Measurements from ENCODE around the gene RO60. TPM values are rescaled to one million over a fixed set of nuclear protein-coding genes. Genes with fewer than 3 reads are reported as not detected.

Gene RO60
- total RNA-seq, 2 donors from 2014 or later = 23.7 to 31.6 TPM

GRCh38 chr1:193079187-193079586 is 19.8 kb downstream of the RO60 start:
- no peaks in the 10 kb centered on the region for H3K9me3 ChIP-seq
- no peaks in the 10 kb centered on the region for H3K27me3 ChIP-seq
- no peak for ATAC-seq
- TF ChIP-seq POLR2A (IDR thresholded peaks at IDR 0.05) (no peak), CTCF (IDR thresholded peaks at IDR 0.05) (no peak)
- H3K4me3 ChIP-seq = no peak overlapping the region
- no peak overlapping the region for H3K27ac ChIP-seq
- 79 to 85% methylated on average over 3 of the region's 3 CpGs for WGBS, 2 donors
- H3K36me3 ChIP-seq (replicated peaks in 1 of 2; ENCODE audit: insufficient read depth in 1 of 2, low read depth in 2 of 2) = peaks cover 9 to 21% of the 10 kb centered on the region in 2 donors
- H3K4me1 ChIP-seq = no peaks in the 10 kb centered on the region
- intact Hi-C loops (cut with DNase I) = no loop called here
- DNase-seq = no peak

- no peak overlapping the region for H3K4me3 ChIP-seq
- ATAC-seq = no peak
- TF ChIP-seq POLR2A (IDR thresholded peaks at IDR 0.05) (no peak), CTCF (IDR thresholded peaks at IDR 0.05) (no peak)
- H3K27ac ChIP-seq = no peak overlapping the region
- WGBS, 2 donors = 87 to 99% methylated on average over 6 of the region's 6 CpGs
- no peaks in the 10 kb centered on the region for H3K9me3 ChIP-seq
- no peaks in the 10 kb centered on the region for H3K4me1 ChIP-seq
- peaks cover under 1 to 17% of the 10 kb centered on the region in 2 donors for H3K36me3 ChIP-seq (replicated peaks in 1 of 2; ENCODE audit: insufficient read depth in 1 of 2, low read depth in 2 of 2)
- DNase-seq = no peak
- intact Hi-C loops (cut with DNase I) = no loop called here
- no peaks in the 10 kb centered on the region for H3K27me3 ChIP-seq
Observed at GRCh38 chr1:193083365-193084088, 24.1 kb downstream of the RO60 start.

- Histone ChIP-seq H3K27me3 (no peaks in the 10 kb centered on the region), H3K36me3 (replicated peaks in 1 of 2; ENCODE audit: insufficient read depth in 1 of 2, low read depth in 2 of 2) (peaks cover 0 to 15% of the 10 kb centered on the region in 2 donors), H3K4me1 (no peaks in the 10 kb centered on the region), H3K4me3 (no peak overlapping the region), H3K27ac (no peak overlapping the region), H3K9me3 (no peaks in the 10 kb centered on the region)
- no peak for ATAC-seq
- intact Hi-C loops (cut with DNase I) = no loop called here
- TF ChIP-seq POLR2A (IDR thresholded peaks at IDR 0.05) = no peak
- no peak for TF ChIP-seq CTCF (IDR thresholded peaks at IDR 0.05)
- whole genome bisulfite sequencing, 2 donors = 90 to 91% methylated on average over 1 of the region's 1 CpG
- DNase-seq = no peak
Observed at GRCh38 chr1:193085263-193085662, 25.9 kb downstream of the RO60 start.

- Histone ChIP-seq H3K36me3 (replicated peaks in 1 of 2; ENCODE audit: insufficient read depth in 1 of 2, low read depth in 2 of 2) (peaks cover 0 to 15% of the 10 kb centered on the region in 2 donors), H3K27ac (no peak overlapping the region), H3K9me3 (no peaks in the 10 kb centered on the region), H3K27me3 (no peaks in the 10 kb centered on the region), H3K4me3 (no peak overlapping the region), H3K4me1 (no peaks in the 10 kb centered on the region)
- ATAC-seq (no peak), DNase-seq (no peak)
- TF ChIP-seq POLR2A (IDR thresholded peaks at IDR 0.05) (no peak), CTCF (IDR thresholded peaks at IDR 0.05) (no peak)
- 77 to 82% methylated on average over 3 of the region's 3 CpGs for WGBS, 2 donors
- intact Hi-C loops (cut with DNase I) = no loop called here
Observed at GRCh38 chr1:193086342-193086741, 26.9 kb downstream of the RO60 start.

GRCh38 chr1:193087893-193088292 is 28.5 kb downstream of the RO60 start:
- intact Hi-C loops (cut with DNase I) = no loop called here
- 51 to 66% methylated on average over 3 of the region's 3 CpGs for WGBS, 2 donors
- Histone ChIP-seq H3K9me3 (no peaks in the 10 kb centered on the region), H3K4me1 (no peaks in the 10 kb centered on the region), H3K27ac (no peak overlapping the region), H3K27me3 (no peaks in the 10 kb centered on the region), H3K36me3 (replicated peaks in 1 of 2; ENCODE audit: insufficient read depth in 1 of 2, low read depth in 2 of 2) (peaks cover 0 to 13% of the 10 kb centered on the region in 2 donors), H3K4me3 (no peak overlapping the region)
- ATAC-seq = no peak
- no peak for TF ChIP-seq CTCF (IDR thresholded peaks at IDR 0.05)
- no peak for TF ChIP-seq POLR2A (IDR thresholded peaks at IDR 0.05)
- no peak for DNase-seq
